Gastroesophageal sphincter (tissue), 3 donors: ENCODE data around the gene SUGCT.

ENCODE experiments used
- CTCF ChIP-seq, 4 experiments: fragments of 200-600 bp in 2 of 4; fragments of 450-650 bp in 2 of 4; sonication (generic) in 1 of 4; IDR thresholded peaks; one replicate each; pipeline ENCODE4 v1.5.1; 2017 to 2019; ENCODE audit warnings: antibody characterized with exemption in 4 of 4, mild to moderate bottlenecking in 2 of 4, moderate library complexity in 2 of 4
- EP300 ChIP-seq: sonication (generic); formaldehyde crosslinking; IDR thresholded peaks from one replicate; pipeline ENCODE4 v1.6.1; 2017; ENCODE audit warnings: antibody characterized with exemption, mild to moderate bottlenecking
- POLR2A ChIP-seq, 2 donors: fragments of 450-650 bp; IDR thresholded peaks; one replicate each; pipeline ENCODE4 v1.6.1; 2017; ENCODE audit warnings: antibody characterized with exemption in 2 of 2, mild to moderate bottlenecking in 2 of 2, moderate library complexity in 1 of 2

GRCh38 chr7:40197527-40197926 lies 62.7 kb downstream of the SUGCT start:
- TF ChIP-seq CTCF (IDR thresholded peaks at IDR 0.05) = no peak
- TF ChIP-seq EP300 = no peak
- no peak for TF ChIP-seq POLR2A (IDR thresholded peaks at IDR 0.05)
